Dermis lymphatic vessel endothelial cell (primary cell): ENCODE measurements around the gene MT1M. TPM values are rescaled to one million over a fixed set of nuclear protein-coding genes. Genes with fewer than 3 reads are reported as not detected.

Source experiments
- total RNA-seq: library from RNA; depleted of rRNA; stranded (reverse); fragments of >200 nt; gene quantifications from 2 replicates; pipeline ENCODE4 v1.2.1, GENCODE V29; 2014

Gene MT1M
- 0.43 and 0.54 TPM in 2 replicates for total RNA-seq

DNA sequence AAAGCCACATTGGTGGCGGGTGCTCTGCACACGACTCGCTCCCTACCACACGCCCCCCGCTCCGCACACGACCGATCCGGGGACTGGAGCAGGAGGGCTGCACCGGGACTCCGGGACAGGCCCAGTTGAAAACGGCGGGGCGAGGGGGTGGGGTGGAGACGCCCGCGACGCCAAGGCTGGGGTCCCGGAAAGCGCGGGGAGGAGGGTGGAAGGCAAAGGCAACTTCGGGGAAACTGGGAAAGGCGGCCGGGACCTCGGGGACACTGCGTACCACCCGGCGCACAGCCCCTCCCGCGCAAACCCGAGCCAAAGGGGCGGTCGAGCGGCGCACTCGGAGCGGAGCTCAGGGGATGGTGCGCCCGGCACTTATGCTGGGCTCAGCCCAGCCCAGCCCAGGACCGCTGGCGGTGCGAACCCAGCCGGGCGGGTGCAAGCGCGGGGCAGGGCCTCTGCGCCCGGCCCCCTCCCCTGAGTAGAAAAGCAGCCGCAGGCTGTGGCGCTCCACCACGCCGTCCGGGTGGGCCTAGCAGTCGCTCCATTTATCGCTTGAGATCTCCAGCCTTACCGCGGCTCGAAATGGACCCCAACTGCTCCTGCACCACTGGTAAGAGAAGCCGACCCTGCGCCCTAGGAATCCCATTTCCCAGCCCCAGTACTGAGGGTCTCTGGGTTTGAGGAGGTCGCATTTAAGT lies at the start of gene MT1M:
MT1M (plus strand) TSS at position 504 of the 692 bp plus-strand sequence; CDS start at position 577, 73 bp downstream.

GRCh38 chr16:56589141-56590039 lies 43.1 kb upstream of the MT1M start, which contains the start of gene MT3:
Gene MT3, plus strand, starts transcription at chr16:56589528. Its CDS starts 63 bp downstream, at chr16:56589591.

DNA sequence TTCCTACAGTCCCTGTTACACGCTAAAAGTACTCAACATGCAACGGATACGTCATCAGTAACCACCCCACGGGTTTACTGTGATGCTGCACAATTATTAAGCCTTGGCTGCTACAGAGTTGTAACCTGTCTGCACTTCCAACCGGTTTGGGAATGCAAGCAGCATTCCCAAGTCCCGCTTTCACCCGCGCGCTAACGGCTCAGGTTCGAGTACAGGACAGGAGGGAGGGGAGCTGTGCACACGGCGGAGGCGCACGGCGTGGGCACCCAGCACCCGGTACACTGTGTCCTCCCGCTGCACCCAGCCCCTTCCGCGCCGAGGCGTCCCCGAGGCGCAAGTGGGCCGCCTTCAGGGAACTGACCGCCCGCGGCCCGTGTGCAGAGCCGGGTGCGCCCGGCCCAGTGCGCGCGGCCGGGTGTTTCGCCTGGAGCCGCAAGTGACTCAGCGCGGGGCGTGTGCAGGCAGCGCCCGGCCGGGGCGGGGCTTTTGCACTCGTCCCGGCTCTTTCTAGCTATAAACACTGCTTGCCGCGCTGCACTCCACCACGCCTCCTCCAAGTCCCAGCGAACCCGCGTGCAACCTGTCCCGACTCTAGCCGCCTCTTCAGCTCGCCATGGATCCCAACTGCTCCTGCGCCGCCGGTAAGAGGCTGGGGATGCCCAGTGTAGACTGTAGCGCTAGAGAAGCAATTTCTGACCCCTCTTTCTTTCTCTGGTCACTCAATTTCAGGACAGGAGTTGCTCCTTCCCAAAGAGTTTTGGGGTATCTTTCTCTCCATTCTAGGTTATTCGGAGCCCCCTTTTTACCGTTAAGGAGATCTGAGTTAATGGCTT lies 24.2 kb upstream of the MT1M start, which contains the start of gene MT2A:
MT2A (plus strand) TSS at position 542 of the 833 bp plus-strand sequence; CDS start at position 614, 72 bp downstream.

DNA sequence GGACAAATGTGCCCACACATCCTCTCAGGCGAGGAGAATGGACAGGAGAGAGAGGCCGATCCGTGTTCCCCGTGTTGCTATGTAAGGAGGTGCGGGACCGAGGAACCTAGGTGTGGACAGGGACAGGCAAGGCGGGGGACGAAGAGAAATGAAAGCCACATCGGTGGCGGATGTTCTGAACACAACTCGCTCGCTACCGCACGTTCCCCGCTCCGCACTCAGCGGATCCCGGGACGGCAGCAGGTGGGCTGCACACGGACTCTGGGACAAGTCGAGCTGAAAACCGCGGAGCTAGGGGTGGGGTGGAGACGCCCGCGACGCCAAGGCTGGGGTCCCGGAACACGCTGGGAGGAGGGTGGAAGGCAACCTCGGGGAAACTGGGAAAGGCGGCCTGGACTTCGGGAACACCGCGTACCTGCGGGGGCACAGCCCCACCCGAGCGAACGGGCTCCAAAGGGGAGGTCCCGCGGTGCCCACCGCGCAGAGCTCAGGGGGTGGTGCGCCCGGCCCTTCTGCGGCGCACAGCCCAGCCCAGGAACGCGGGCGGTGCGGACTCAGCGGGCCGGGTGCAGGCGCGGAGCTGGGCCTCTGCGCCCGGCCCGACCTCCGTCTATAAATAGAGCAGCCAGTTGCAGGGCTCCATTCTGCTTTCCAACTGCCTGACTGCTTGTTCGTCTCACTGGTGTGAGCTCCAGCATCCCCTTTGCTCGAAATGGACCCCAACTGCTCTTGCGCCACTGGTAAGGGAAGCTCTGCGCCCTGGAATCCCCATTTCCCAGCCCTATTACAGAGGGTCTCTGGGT lies 7.1 kb upstream of the MT1M start, which contains the start of gene MT1E:
MT1E (plus strand) TSS at position 642 of the 803 bp plus-strand sequence; CDS start at position 713, 71 bp downstream.

DNA sequence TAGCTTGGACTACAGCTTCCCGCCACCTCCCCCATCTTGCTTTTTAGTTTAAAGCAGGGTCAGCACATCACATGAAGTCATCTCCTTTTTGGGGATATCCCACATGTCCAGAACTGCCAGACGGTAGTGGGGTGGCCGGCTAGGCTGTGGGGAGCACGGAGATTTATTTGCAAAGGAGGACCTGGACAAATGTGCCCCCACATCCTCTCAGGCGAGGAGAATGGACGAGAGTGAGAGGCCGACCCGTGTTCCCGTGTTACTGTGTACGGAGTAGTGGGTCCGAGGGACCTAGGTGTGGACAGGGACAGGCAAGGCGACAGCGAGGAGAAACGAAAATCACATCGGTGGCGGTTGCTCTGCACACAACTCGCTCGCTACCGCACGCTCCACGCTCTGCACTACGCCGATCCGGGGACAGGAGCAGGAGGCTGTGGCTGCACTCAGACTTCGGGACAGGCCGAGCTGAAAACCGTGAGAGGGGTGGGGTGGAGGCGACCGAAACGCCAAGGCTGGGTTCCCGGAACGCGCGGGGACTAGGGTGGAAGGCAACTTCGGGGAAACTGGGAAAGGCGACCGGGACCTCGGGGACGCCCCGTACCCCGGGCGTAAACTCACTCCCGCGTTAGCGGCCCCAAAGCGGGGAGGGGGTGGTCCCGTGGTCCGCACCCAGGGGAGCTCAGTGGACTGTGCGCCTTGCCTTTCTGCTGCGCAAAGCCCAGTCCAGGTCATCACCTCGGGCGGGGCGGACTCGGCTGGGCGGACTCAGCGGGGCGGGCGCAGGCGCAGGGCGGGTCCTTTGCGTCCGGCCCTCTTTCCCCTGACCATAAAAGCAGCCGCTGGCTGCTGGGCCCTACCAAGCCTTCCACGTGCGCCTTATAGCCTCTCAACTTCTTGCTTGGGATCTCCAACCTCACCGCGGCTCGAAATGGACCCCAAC lies 5.6 kb downstream of the MT1M start, which contains the start of gene MT1A:
MT1A (plus strand) TSS at position 853 of the 937 bp plus-strand sequence; CDS start at position 926, 73 bp downstream.

DNA sequence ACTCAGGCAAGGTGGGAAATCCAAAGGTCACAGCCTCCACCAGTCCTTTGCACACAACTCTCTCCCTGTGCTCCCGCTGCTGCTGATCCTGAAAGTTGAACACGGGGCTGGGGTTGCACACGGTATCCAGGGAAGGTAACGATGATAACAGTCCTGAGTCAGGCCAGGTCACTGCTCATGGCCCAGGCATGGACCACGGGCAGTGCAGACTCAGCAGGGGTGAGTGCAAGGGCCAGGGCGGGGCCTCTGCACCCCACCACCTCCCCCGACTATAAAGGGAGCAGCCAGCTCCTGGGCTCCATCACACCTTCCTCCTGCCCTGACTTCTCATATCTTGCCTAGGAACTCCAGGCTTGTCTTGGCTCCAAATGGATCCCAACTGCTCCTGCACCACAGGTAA lies 19.1 kb downstream of the MT1M start, which contains the start of gene MT1B:
MT1B (plus strand) TSS at position 301 of the 400 bp plus-strand sequence; CDS start at position 369, 68 bp downstream.

GRCh38 chr16:56657555-56658326 lies 25.3 kb downstream of the MT1M start, which contains the start of gene MT1F:
Gene MT1F, plus strand, starts transcription at chr16:56657959. Its CDS starts 100 bp downstream, at chr16:56658059.

DNA sequence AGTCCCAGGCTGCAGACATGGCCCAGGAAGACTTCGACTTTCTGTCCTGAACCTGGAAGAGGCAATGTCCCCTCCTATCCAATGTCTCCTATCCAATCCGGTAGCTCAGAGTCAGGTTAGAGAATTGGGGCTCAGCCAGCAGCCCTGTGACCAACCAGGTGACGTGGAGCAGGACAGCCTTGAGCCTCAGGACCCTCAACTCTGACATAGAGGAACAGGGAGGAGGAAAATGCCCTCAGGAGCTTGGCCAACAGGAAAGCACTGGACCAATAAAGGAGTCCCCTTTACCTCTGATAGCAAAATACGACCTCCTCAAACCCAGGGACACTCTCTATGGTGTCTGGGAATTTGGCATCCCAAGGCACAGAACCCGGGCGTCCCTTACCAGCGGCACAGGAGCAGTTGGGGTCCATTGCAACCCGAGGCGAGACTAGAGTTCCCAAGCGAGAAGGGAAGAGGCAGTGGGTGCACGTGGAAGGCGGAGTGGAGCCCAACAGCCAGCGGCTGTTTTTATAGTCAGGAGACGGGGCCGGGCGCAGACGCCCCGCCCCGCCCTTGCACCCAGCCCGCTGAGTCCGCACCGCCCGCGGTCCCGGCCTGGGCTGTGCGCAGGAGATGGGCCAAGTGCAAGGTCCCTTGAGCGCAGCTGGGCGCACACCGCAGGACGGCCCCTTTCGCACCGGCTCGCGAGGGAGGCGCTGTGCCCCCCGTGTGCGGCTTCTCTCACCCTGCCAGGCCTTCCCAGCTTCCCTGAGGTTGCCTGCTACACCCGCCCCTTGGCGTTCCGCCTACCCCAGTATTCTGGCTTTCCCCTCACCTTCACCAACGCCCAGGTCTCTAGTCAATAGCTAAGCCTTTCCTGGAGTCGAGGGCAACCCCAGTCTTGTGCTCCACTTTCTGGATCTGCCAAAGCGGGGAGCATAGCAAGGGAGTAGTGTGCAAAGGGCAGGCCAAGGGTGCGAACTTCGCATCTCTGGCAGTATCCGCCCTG lies 35.4 kb downstream of the MT1M start, which contains the start of gene MT1G:
MT1G (minus strand) TSS at position 485 of the 991 bp plus-strand sequence; CDS start at position 413, 72 bp downstream.

DNA sequence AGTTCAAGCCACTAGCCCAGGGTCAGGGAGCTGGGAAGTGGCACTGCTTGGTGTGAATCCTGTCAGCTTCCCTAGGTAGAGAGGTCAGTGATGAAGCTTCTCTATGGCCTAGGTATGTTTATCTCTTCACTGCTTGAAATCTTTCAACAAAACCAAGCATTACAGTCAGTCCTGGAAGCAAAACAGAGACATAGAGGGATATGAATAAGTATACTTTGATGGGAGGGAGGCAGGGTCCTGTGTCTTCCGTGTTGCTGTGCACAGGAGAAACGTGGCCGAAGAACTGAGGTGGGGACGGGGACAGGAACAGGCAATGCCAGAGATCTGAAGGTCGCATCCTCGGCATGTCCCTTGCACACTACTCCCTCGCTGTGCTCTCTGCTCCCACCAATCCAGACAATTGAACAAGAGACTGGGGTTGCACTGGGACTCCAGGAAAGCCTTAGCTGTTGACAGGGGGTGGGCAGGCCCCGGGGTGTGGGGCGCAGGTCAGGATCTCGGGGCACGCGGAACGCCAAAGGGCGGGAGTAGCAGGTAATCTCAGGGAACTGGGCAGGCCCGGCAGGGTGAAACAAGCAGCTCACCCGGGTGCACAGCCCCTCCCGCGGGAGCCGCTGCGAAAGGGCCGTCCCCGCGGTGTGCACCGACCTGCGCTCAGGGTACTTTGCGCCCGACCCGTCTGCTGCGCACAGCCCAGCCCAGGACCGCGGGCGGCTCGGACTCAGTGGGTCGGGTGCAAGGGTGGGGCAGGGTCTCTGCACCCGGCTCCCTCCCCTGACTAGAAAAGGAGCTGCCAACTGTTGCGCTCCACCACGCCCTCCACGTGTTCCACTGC lies 36.8 kb downstream of the MT1M start, which contains the start of gene MT1H:
MT1H (plus strand) TSS at position 810 of the 835 bp plus-strand sequence. CDS start 71 bp downstream, outside the sequence.

GRCh38 chr16:56681939-56682702 lies 49.7 kb downstream of the MT1M start, which contains the start of gene MT1X:
Gene MT1X, plus strand, starts transcription at chr16:56682470. Its CDS starts 71 bp downstream, at chr16:56682541.

Other genes starting within 250 kb of the MT1M start
- 283 and 317 TPM in 2 replicates for gene AMFR, start 207.1 kb upstream of the MT1M start, total RNA-seq
- 82.9 and 91.3 TPM in 2 replicates for gene NUDT21, start 181.3 kb upstream of the MT1M start, total RNA-seq
- gene OGFOD1, start 181.1 kb upstream of the MT1M start, total RNA-seq = 42.3 and 73.3 TPM in 2 replicates
- 45.8 and 55.3 TPM in 2 replicates for gene BBS2, start 112.6 kb upstream of the MT1M start, total RNA-seq
- not detected in 2 replicates for gene MT4, start 67.6 kb upstream of the MT1M start, total RNA-seq
- gene MT3, start 43.1 kb upstream of the MT1M start, total RNA-seq = not detected in 2 replicates
- gene MT2A, start 24.1 kb upstream of the MT1M start, total RNA-seq = 8.3 and 11.2 TPM in 2 replicates
- 10.4 and 25.5 TPM in 2 replicates for gene MT1E, start 6.9 kb upstream of the MT1M start, total RNA-seq
- 0.43 TPM in 1 of 2 replicates, not detected in the other for gene MT1A, start 6.0 kb downstream of the MT1M start, total RNA-seq
- not detected in 2 replicates for gene MT1B, start 19.2 kb downstream of the MT1M start, total RNA-seq
- 0.22 and 0.34 TPM in 2 replicates for gene MT1F, start 25.3 kb downstream of the MT1M start, total RNA-seq
- gene MT1G, start 35.4 kb downstream of the MT1M start, total RNA-seq = 0.22 TPM in 1 of 2 replicates, not detected in the other
- not detected in 2 replicates for gene MT1H, start 37.2 kb downstream of the MT1M start, total RNA-seq
- 8.6 and 8.7 TPM in 2 replicates for gene MT1X, start 49.8 kb downstream of the MT1M start, total RNA-seq
- gene NUP93, start 97.5 kb downstream of the MT1M start, total RNA-seq = 51.4 and 58.7 TPM in 2 replicates
- 0.09 TPM in 1 of 2 replicates, not detected in the other for gene SLC12A3, start 232.5 kb downstream of the MT1M start, total RNA-seq